ENCODE results near the gene GRIK5.

- TF ChIP-seq CTCF (IDR thresholded peaks at IDR 0.05) = no peak
- no peak for TF ChIP-seq POLR2A (IDR thresholded peaks at IDR 0.05)
Observed at GRCh38 chr19:41977916-41978315, 92.1 kb downstream of the GRIK5 start.

Data from esophagus squamous epithelium (tissue), 4 donors.